H9 (cell line): ENCODE measurements around the gene C14orf132. TPM values are rescaled to one million over a fixed set of nuclear protein-coding genes. Genes with fewer than 3 reads are reported as not detected.

Experiments used
- DNase-seq: peaks from one replicate; pipeline ENCODE4 v3.0.0-alpha.2; 2017
- H2AFZ ChIP-seq: one replicate; pipeline ENCODE4 v1.6.1; 2013; ENCODE audit warnings: mild to moderate bottlenecking, low read length, control low read depth, moderate library complexity
- H2AK5ac ChIP-seq: 2 replicates; pipeline ENCODE4 v1.6.1; 2013; ENCODE audit warnings: low read length, control low read depth, mixed read lengths; ENCODE audit not compliant: insufficient read length
- H2BK120ac ChIP-seq: one replicate; pipeline ENCODE4 v1.6.1; 2013; ENCODE audit warnings: low read depth, mild to moderate bottlenecking, low read length, control low read depth, inconsistent platforms; ENCODE audit not compliant: poor library complexity, severe bottlenecking
- H2BK12ac ChIP-seq: 2 replicates; pipeline ENCODE4 v1.6.1; 2013; ENCODE audit warnings: low read length, control low read depth, mixed read lengths, low read depth; ENCODE audit not compliant: insufficient read length
- H2BK15ac ChIP-seq: 2 replicates; pipeline ENCODE4 v1.6.1; 2013; ENCODE audit warnings: low read depth, low read length, control low read depth
- H2BK20ac ChIP-seq: one replicate; pipeline ENCODE4 v1.6.1; 2013; ENCODE audit warnings: low read depth, mild to moderate bottlenecking, low read length, control low read depth, inconsistent platforms; ENCODE audit not compliant: poor library complexity, severe bottlenecking
- H2BK5ac ChIP-seq: 2 replicates; pipeline ENCODE4 v1.6.1; 2013; ENCODE audit warnings: low read length, control low read depth, mixed read lengths; ENCODE audit not compliant: insufficient read length
- H3K14ac ChIP-seq: 2 replicates; pipeline ENCODE4 v1.6.1; 2013; ENCODE audit warnings: low read length, control low read depth; ENCODE audit not compliant: insufficient read depth
- H3K18ac ChIP-seq: 2 replicates; pipeline ENCODE4 v1.6.1; 2013; ENCODE audit warnings: low read depth, mild to moderate bottlenecking, mixed read lengths, low read length, control low read depth; ENCODE audit not compliant: insufficient read length
- H3K23ac ChIP-seq: 2 replicates; pipeline ENCODE4 v1.6.1; 2013; ENCODE audit warnings: low read length, control low read depth, mixed read lengths, low read depth; ENCODE audit not compliant: insufficient read length
- H3K23me2 ChIP-seq: 2 replicates; pipeline ENCODE4 v1.6.1; 2013; ENCODE audit warnings: low read depth, mild to moderate bottlenecking, mixed read lengths, low read length, control low read depth; ENCODE audit not compliant: insufficient read length, poor library complexity, severe bottlenecking
- H3K27ac ChIP-seq: 2 replicates; pipeline ENCODE4 v1.5.1; 2013; ENCODE audit warnings: low read length, control low read depth, mixed read lengths, low read depth; ENCODE audit not compliant: insufficient read length
- H3K27me3 ChIP-seq: 2 replicates; pipeline ENCODE4 v1.6.1; 2013; ENCODE audit warnings: low read length, control low read depth, inconsistent platforms; ENCODE audit not compliant: insufficient read depth
- H3K4ac ChIP-seq: 2 replicates; pipeline ENCODE4 v1.6.1; 2013; ENCODE audit warnings: low read depth, mild to moderate bottlenecking, control low read depth, inconsistent platforms, low read length, moderate library complexity
- H3K4me1 ChIP-seq: 2 replicates; pipeline ENCODE4 v1.6.1; 2013; ENCODE audit warnings: low read length, control low read depth, inconsistent platforms; ENCODE audit not compliant: insufficient read depth
- H3K4me2 ChIP-seq: 2 replicates; pipeline ENCODE4 v1.6.1; 2013; ENCODE audit warnings: low read length, control low read depth, mixed read lengths; ENCODE audit not compliant: insufficient read length, insufficient read depth
- H3K56ac ChIP-seq: 2 replicates; pipeline ENCODE4 v1.6.1; 2013; ENCODE audit warnings: low read depth, mild to moderate bottlenecking, mixed read lengths, low read length, control low read depth; ENCODE audit not compliant: insufficient read length
- H3K79me1 ChIP-seq: 2 replicates; pipeline ENCODE4 v1.6.1; 2013; ENCODE audit warnings: low read depth, mild to moderate bottlenecking, moderate library complexity, low read length, control low read depth, inconsistent platforms; ENCODE audit not compliant: insufficient read depth, poor library complexity, severe bottlenecking
- H3K79me2 ChIP-seq: 2 replicates; pipeline ENCODE4 v1.6.1; 2013; ENCODE audit warnings: low read length, control low read depth, inconsistent platforms; ENCODE audit not compliant: insufficient read depth
- H3K9ac ChIP-seq: 2 replicates; pipeline ENCODE4 v1.6.1; 2013; ENCODE audit warnings: low read length, control low read depth, mixed read lengths; ENCODE audit not compliant: insufficient read length; ENCODE audit errors: extremely low read depth
- H3K9me3 ChIP-seq: one replicate; pipeline ENCODE4 v1.6.1; 2013; ENCODE audit warnings: low read depth, low read length, inconsistent platforms; ENCODE audit not compliant: control insufficient read depth
- H3T11ph ChIP-seq: one replicate; pipeline ENCODE4 v1.6.1; 2013; ENCODE audit warnings: mild to moderate bottlenecking, low read length, control low read depth, inconsistent platforms
- H4K20me1 ChIP-seq: one replicate; pipeline ENCODE4 v1.6.1; 2013; ENCODE audit not compliant: control insufficient read depth, insufficient read length, insufficient read depth
- H4K5ac ChIP-seq: 2 replicates; pipeline ENCODE4 v1.6.1; 2013; ENCODE audit warnings: low read depth, mild to moderate bottlenecking, mixed read lengths, low read length, control low read depth; ENCODE audit not compliant: insufficient read length
- H4K8ac ChIP-seq: replicated peaks from 2 replicates; pipeline ENCODE4 v1.6.1; 2013; ENCODE audit warnings: low read length, control low read depth, mixed read lengths, low read depth; ENCODE audit not compliant: insufficient read length
- H4K91ac ChIP-seq: 2 replicates; pipeline ENCODE4 v1.6.1; 2013; ENCODE audit warnings: low read depth, mild to moderate bottlenecking, moderate library complexity, mixed read lengths, low read length, control low read depth; ENCODE audit not compliant: insufficient read length
- H3K27ac Mint-ChIP-seq, 3 experiments: 2 replicates in 2 of 3; 3 replicates in 1 of 3; pipeline ENCODE4 v1.8.0; 2020 to 2021; ENCODE audit warnings: mixed read lengths in 3 of 3, mild to moderate bottlenecking in 1 of 3, moderate library complexity in 1 of 3
- H3K27me3 Mint-ChIP-seq: 2 replicates; pipeline ENCODE4 v1.8.0; 2021; ENCODE audit warnings: low read depth, mild to moderate bottlenecking, moderate library complexity, mixed read lengths
- H3K36me3 Mint-ChIP-seq, 3 experiments: 2 replicates in 2 of 3; 3 replicates in 1 of 3; pipeline ENCODE4 v1.8.0; 2020 to 2021; ENCODE audit warnings: low read depth in 3 of 3, mixed read lengths in 3 of 3; ENCODE audit not compliant: insufficient read depth in 1 of 3
- H3K4me1 Mint-ChIP-seq, 2 experiments: 2 replicates each; pipeline ENCODE4 v1.8.0; 2020; ENCODE audit warnings: mixed read lengths in 2 of 2
- H3K4me3 Mint-ChIP-seq, 2 experiments: 2 replicates in 1 of 2; 3 replicates in 1 of 2; pipeline ENCODE4 v1.8.0; 2020 to 2021; ENCODE audit warnings: mild to moderate bottlenecking in 2 of 2, mixed read lengths in 2 of 2, moderate library complexity in 1 of 2
- H3K9me3 Mint-ChIP-seq, 2 experiments: 2 replicates in 1 of 2; 3 replicates in 1 of 2; pipeline ENCODE4 v1.8.0; 2020; ENCODE audit warnings: mild to moderate bottlenecking in 2 of 2, mixed read lengths in 2 of 2, moderate library complexity in 1 of 2
- WGBS: extraction: QIAGEN DNeasy Blood & Tissue Kit; methylation state at CpG from one replicate; pipeline ENCODE4 v1.1.7; 2013; ENCODE audit warnings: missing lambda C conversion rate, low lambda C conversion rate, mixed read lengths; ENCODE audit not compliant: insufficient read length; ENCODE audit errors: extremely low coverage; 5-methylcytosine and 5-hydroxymethylcytosine counted together
- total RNA-seq: library from RNA; stranded (reverse); gene quantifications from 2 replicates; pipeline ENCODE4 v1.2.1, GENCODE V29; 2021
- TF ChIP-seq, protein P1 (sequence below): fragments of 200-600 bp; sonication (generic); conservative IDR thresholded peaks from 3 replicates; pipeline ENCODE4 v1.8.0; 2021; ENCODE audit warnings: antibody characterized with exemption, mild to moderate bottlenecking

C14orf132 gene
- total RNA-seq, 1 experiment from 2014 or later, result 5.7 TPM

DNA sequence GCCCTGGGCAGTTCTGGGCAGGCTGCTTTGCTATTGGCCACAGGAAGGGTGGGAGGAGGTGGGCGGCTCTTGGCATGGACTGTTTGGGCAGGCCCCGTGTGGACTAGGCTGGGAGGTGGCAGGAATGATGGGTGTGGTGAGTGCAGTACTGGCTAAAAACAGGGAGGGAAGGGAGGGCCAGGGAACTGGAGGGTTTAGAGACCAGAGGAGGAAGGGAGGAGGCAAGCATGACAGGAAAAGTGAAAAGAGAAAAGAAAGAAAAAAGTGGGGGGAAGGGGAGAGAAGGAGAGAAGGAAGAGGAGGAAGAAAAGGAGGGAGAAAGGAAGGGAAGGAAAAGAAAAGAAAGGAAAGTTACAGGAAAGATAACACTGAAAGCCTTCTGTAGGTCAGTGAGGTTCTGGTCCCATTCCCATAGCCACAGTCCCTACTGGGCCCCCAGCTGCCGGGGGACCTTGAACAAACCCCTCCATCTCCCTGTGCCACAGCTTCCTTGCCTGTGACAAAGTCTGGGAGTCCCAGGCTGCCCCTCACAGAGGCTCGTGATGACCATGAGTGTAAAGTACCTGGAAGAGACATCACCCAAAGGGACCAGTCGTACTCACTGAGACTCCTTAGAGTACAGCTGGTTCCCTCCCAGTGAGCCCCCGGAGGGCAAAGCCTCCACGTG is 1.1 kb upstream of the C14orf132 start:
- no peak overlapping the region for H2BK5ac ChIP-seq
- no peak overlapping the region for H2AFZ ChIP-seq
- H3K27ac Mint-ChIP-seq, result no peak overlapping the region
- no peak overlapping the region for H3T11ph ChIP-seq
- peak overlapping the region; percentile 70 for H3K4me2 ChIP-seq
- H3K9me3 ChIP-seq, result no peaks in the 10 kb centered on the region
- H3K23me2 ChIP-seq, result peaks cover 9% of the 10 kb centered on the region
- no peaks in the 10 kb centered on the region for H3K79me1 ChIP-seq
- H3K4ac ChIP-seq, result no peak overlapping the region
- H4K20me1 ChIP-seq, result no peaks in the 10 kb centered on the region
- no peak overlapping the region for H2BK15ac ChIP-seq
- H3K23ac ChIP-seq, result no peak overlapping the region
- H3K27me3 Mint-ChIP-seq, result peaks cover 74% of the 10 kb centered on the region
- H4K8ac ChIP-seq, result no peak overlapping the region
- no peak overlapping the region for H3K18ac ChIP-seq
- no peak overlapping the region for H2AK5ac ChIP-seq
- peaks cover 13% of the 10 kb centered on the region for H3K27me3 ChIP-seq
- H4K91ac ChIP-seq, result no peak overlapping the region
- peak; percentile 58 for DNase-seq
- H2BK12ac ChIP-seq, result no peak overlapping the region
- peak overlapping the region; percentile 57 to 78 for H3K4me3 Mint-ChIP-seq
- TF ChIP-seq, protein P1, sequence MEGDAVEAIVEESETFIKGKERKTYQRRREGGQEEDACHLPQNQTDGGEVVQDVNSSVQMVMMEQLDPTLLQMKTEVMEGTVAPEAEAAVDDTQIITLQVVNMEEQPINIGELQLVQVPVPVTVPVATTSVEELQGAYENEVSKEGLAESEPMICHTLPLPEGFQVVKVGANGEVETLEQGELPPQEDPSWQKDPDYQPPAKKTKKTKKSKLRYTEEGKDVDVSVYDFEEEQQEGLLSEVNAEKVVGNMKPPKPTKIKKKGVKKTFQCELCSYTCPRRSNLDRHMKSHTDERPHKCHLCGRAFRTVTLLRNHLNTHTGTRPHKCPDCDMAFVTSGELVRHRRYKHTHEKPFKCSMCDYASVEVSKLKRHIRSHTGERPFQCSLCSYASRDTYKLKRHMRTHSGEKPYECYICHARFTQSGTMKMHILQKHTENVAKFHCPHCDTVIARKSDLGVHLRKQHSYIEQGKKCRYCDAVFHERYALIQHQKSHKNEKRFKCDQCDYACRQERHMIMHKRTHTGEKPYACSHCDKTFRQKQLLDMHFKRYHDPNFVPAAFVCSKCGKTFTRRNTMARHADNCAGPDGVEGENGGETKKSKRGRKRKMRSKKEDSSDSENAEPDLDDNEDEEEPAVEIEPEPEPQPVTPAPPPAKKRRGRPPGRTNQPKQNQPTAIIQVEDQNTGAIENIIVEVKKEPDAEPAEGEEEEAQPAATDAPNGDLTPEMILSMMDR, result no peak
- no peak overlapping the region for H3K14ac ChIP-seq
- H3K9me3 Mint-ChIP-seq, result no peaks in the 10 kb centered on the region; a peak in 1 of 5 replicates
- H3K36me3 Mint-ChIP-seq, result no peaks in the 10 kb centered on the region; a peak in 3 of 7 replicates
- H4K5ac ChIP-seq, result no peak overlapping the region
- no peak overlapping the region for H3K56ac ChIP-seq
- H3K9ac ChIP-seq, result no peak overlapping the region
- no CpG with 5 or more reads among the region's 7 CpGs for WGBS
- H3K4me1 ChIP-seq, result peaks cover 3% of the 10 kb centered on the region; the same call in 1 of the 2 replicates
- H3K79me2 ChIP-seq, result peaks cover 2% of the 10 kb centered on the region; the same call in 1 of the 2 replicates
- H3K4me1 Mint-ChIP-seq, result peaks cover 15 to 25% of the 10 kb centered on the region in 2 experiments
- H3K27ac ChIP-seq, result no peak overlapping the region
- no peak overlapping the region for H2BK120ac ChIP-seq
- no peak overlapping the region for H2BK20ac ChIP-seq
